ENCODE results near the gene GRM4.

Gene GRM4

GRCh38 chr6:34099878-34100277 is 46.0 kb downstream of the GRM4 start:
- no peaks in the 10 kb centered on the region for H3K4me1 ChIP-seq (ENCODE audit: control insufficient read depth, insufficient read depth, low read length)
- H3K27me3 ChIP-seq (ENCODE audit: control insufficient read depth, insufficient read depth, low read length) = peaks cover 91% of the 10 kb centered on the region
- H3K4me3 ChIP-seq (ENCODE audit: low read length) = no peak overlapping the region
- H3K9ac ChIP-seq (ENCODE audit: low read depth, low read length) = no peak overlapping the region
- no peaks in the 10 kb centered on the region for H3K36me3 ChIP-seq (ENCODE audit: insufficient read depth, low read length)
- H3K4me2 ChIP-seq (ENCODE audit: low read length) = no peak overlapping the region
- no peaks in the 10 kb centered on the region for H3K9me3 ChIP-seq (replicated peaks; ENCODE audit: low read length)

- Histone ChIP-seq H3K4me3 (ENCODE audit: low read length) (no peak overlapping the region), H3K9me3 (replicated peaks; ENCODE audit: low read length) (no peaks in the 10 kb centered on the region), H3K27me3 (ENCODE audit: control insufficient read depth, insufficient read depth, low read length) (peaks cover 92% of the 10 kb centered on the region), H3K4me1 (ENCODE audit: control insufficient read depth, insufficient read depth, low read length) (no peaks in the 10 kb centered on the region), H3K36me3 (ENCODE audit: insufficient read depth, low read length) (no peaks in the 10 kb centered on the region), H3K9ac (ENCODE audit: low read depth, low read length) (no peak overlapping the region), H3K4me2 (ENCODE audit: low read length) (no peak overlapping the region)
Observed at GRCh38 chr6:34098045-34098936, 47.6 kb downstream of the GRM4 start.

- H3K4me1 ChIP-seq (ENCODE audit: control insufficient read depth, insufficient read depth, low read length) = no peaks in the 10 kb centered on the region
- H3K36me3 ChIP-seq (ENCODE audit: insufficient read depth, low read length) = no peaks in the 10 kb centered on the region
- H3K4me3 ChIP-seq (ENCODE audit: low read length) = no peak overlapping the region
- no peak overlapping the region for H3K9ac ChIP-seq (ENCODE audit: low read depth, low read length)
- H3K27me3 ChIP-seq (ENCODE audit: control insufficient read depth, insufficient read depth, low read length) = peaks cover 92% of the 10 kb centered on the region
- no peaks in the 10 kb centered on the region for H3K9me3 ChIP-seq (replicated peaks; ENCODE audit: low read length)
- no peak overlapping the region for H3K4me2 ChIP-seq (ENCODE audit: low read length)
Observed at GRCh38 chr6:34096814-34097213, 49.1 kb downstream of the GRM4 start.

- H3K9me3 ChIP-seq (replicated peaks; ENCODE audit: low read length) = no peaks in the 10 kb centered on the region
- no peak overlapping the region for H3K9ac ChIP-seq (ENCODE audit: low read depth, low read length)
- H3K4me1 ChIP-seq (ENCODE audit: control insufficient read depth, insufficient read depth, low read length) = no peaks in the 10 kb centered on the region
- peaks cover 90% of the 10 kb centered on the region for H3K27me3 ChIP-seq (ENCODE audit: control insufficient read depth, insufficient read depth, low read length)
- H3K4me2 ChIP-seq (ENCODE audit: low read length) = no peak overlapping the region
- H3K4me3 ChIP-seq (ENCODE audit: low read length) = no peak overlapping the region
- no peaks in the 10 kb centered on the region for H3K36me3 ChIP-seq (ENCODE audit: insufficient read depth, low read length)
Observed at GRCh38 chr6:34096193-34096592, 49.7 kb downstream of the GRM4 start.

GRCh38 chr6:34095741-34096140 is 50.1 kb downstream of the GRM4 start:
- Histone ChIP-seq H3K36me3 (ENCODE audit: insufficient read depth, low read length) (no peaks in the 10 kb centered on the region), H3K4me3 (ENCODE audit: low read length) (no peak overlapping the region), H3K9me3 (replicated peaks; ENCODE audit: low read length) (no peaks in the 10 kb centered on the region), H3K4me2 (ENCODE audit: low read length) (no peak overlapping the region), H3K27me3 (ENCODE audit: control insufficient read depth, insufficient read depth, low read length) (peaks cover 86% of the 10 kb centered on the region), H3K9ac (ENCODE audit: low read depth, low read length) (no peak overlapping the region), H3K4me1 (ENCODE audit: control insufficient read depth, insufficient read depth, low read length) (no peaks in the 10 kb centered on the region)

- Histone ChIP-seq H3K36me3 (ENCODE audit: insufficient read depth, low read length) (no peaks in the 10 kb centered on the region), H3K4me2 (ENCODE audit: low read length) (no peak overlapping the region), H3K9ac (ENCODE audit: low read depth, low read length) (no peak overlapping the region), H3K27me3 (ENCODE audit: control insufficient read depth, insufficient read depth, low read length) (peaks cover 82% of the 10 kb centered on the region), H3K4me3 (ENCODE audit: low read length) (no peak overlapping the region), H3K4me1 (ENCODE audit: control insufficient read depth, insufficient read depth, low read length) (no peaks in the 10 kb centered on the region), H3K9me3 (replicated peaks; ENCODE audit: low read length) (no peaks in the 10 kb centered on the region)
Observed at GRCh38 chr6:34095136-34095505, 50.8 kb downstream of the GRM4 start.

GRCh38 chr6:34094474-34095135 is 51.3 kb downstream of the GRM4 start:
- no peak overlapping the region for H3K4me3 ChIP-seq (ENCODE audit: low read length)
- no peak overlapping the region for H3K9ac ChIP-seq (ENCODE audit: low read depth, low read length)
- H3K9me3 ChIP-seq (replicated peaks; ENCODE audit: low read length) = no peaks in the 10 kb centered on the region
- H3K4me2 ChIP-seq (ENCODE audit: low read length) = no peak overlapping the region
- peaks cover 81% of the 10 kb centered on the region for H3K27me3 ChIP-seq (ENCODE audit: control insufficient read depth, insufficient read depth, low read length)
- H3K36me3 ChIP-seq (ENCODE audit: insufficient read depth, low read length) = no peaks in the 10 kb centered on the region
- no peaks in the 10 kb centered on the region for H3K4me1 ChIP-seq (ENCODE audit: control insufficient read depth, insufficient read depth, low read length)

- H3K9me3 ChIP-seq (replicated peaks; ENCODE audit: low read length) = no peaks in the 10 kb centered on the region
- no peaks in the 10 kb centered on the region for H3K4me1 ChIP-seq (ENCODE audit: control insufficient read depth, insufficient read depth, low read length)
- H3K4me2 ChIP-seq (ENCODE audit: low read length) = no peak overlapping the region
- no peak overlapping the region for H3K4me3 ChIP-seq (ENCODE audit: low read length)
- H3K27me3 ChIP-seq (ENCODE audit: control insufficient read depth, insufficient read depth, low read length) = peaks cover 82% of the 10 kb centered on the region
- no peak overlapping the region for H3K9ac ChIP-seq (ENCODE audit: low read depth, low read length)
- H3K36me3 ChIP-seq (ENCODE audit: insufficient read depth, low read length) = no peaks in the 10 kb centered on the region
Observed at GRCh38 chr6:34093854-34094430, 51.9 kb downstream of the GRM4 start.

- no peak overlapping the region for H3K9ac ChIP-seq (ENCODE audit: low read depth, low read length)
- peaks cover 85% of the 10 kb centered on the region for H3K27me3 ChIP-seq (ENCODE audit: control insufficient read depth, insufficient read depth, low read length)
- no peak overlapping the region for H3K4me2 ChIP-seq (ENCODE audit: low read length)
- H3K36me3 ChIP-seq (ENCODE audit: insufficient read depth, low read length) = no peaks in the 10 kb centered on the region
- no peaks in the 10 kb centered on the region for H3K9me3 ChIP-seq (replicated peaks; ENCODE audit: low read length)
- no peaks in the 10 kb centered on the region for H3K4me1 ChIP-seq (ENCODE audit: control insufficient read depth, insufficient read depth, low read length)
- H3K4me3 ChIP-seq (ENCODE audit: low read length) = no peak overlapping the region
Observed at GRCh38 chr6:34093206-34093605, 52.7 kb downstream of the GRM4 start.

GRCh38 chr6:34092631-34093030 is 53.3 kb downstream of the GRM4 start:
- no peak overlapping the region for H3K9ac ChIP-seq (ENCODE audit: low read depth, low read length)
- no peaks in the 10 kb centered on the region for H3K4me1 ChIP-seq (ENCODE audit: control insufficient read depth, insufficient read depth, low read length)
- H3K27me3 ChIP-seq (ENCODE audit: control insufficient read depth, insufficient read depth, low read length) = peaks cover 80% of the 10 kb centered on the region
- no peaks in the 10 kb centered on the region for H3K36me3 ChIP-seq (ENCODE audit: insufficient read depth, low read length)
- no peak overlapping the region for H3K4me3 ChIP-seq (ENCODE audit: low read length)
- H3K9me3 ChIP-seq (replicated peaks; ENCODE audit: low read length) = no peaks in the 10 kb centered on the region
- H3K4me2 ChIP-seq (ENCODE audit: low read length) = no peak overlapping the region

- peaks cover 70% of the 10 kb centered on the region for H3K27me3 ChIP-seq (ENCODE audit: control insufficient read depth, insufficient read depth, low read length)
- no peak overlapping the region for H3K9ac ChIP-seq (ENCODE audit: low read depth, low read length)
- H3K36me3 ChIP-seq (ENCODE audit: insufficient read depth, low read length) = no peaks in the 10 kb centered on the region
Observed at GRCh38 chr6:34090935-34091334, 55.0 kb downstream of the GRM4 start.

More at GRCh38 chr6:34090935-34091334, 55.0 kb downstream of the GRM4 start:
- Histone ChIP-seq H3K4me3 (ENCODE audit: low read length) (no peak overlapping the region), H3K4me2 (ENCODE audit: low read length) (no peak overlapping the region), H3K4me1 (ENCODE audit: control insufficient read depth, insufficient read depth, low read length) (no peaks in the 10 kb centered on the region), H3K9me3 (replicated peaks; ENCODE audit: low read length) (no peaks in the 10 kb centered on the region)

All from skeletal muscle satellite cell (primary cell).